H9 (cell line): Measurements from ENCODE around the gene ZFAND3. TPM values are rescaled to one million over a fixed set of nuclear protein-coding genes. Genes with fewer than 3 reads are reported as not detected.

ENCODE experiments used
- DNase-seq: peaks from one replicate; pipeline ENCODE4 v3.0.0-alpha.2; 2017
- H2AFZ ChIP-seq: one replicate; pipeline ENCODE4 v1.6.1; 2013; ENCODE audit warnings: mild to moderate bottlenecking, low read length, control low read depth, moderate library complexity
- H2AK5ac ChIP-seq: 2 replicates; pipeline ENCODE4 v1.6.1; 2013; ENCODE audit warnings: low read length, control low read depth, mixed read lengths; ENCODE audit not compliant: insufficient read length
- H2BK120ac ChIP-seq: one replicate; pipeline ENCODE4 v1.6.1; 2013; ENCODE audit warnings: low read depth, mild to moderate bottlenecking, low read length, control low read depth, inconsistent platforms; ENCODE audit not compliant: poor library complexity, severe bottlenecking
- H2BK12ac ChIP-seq: 2 replicates; pipeline ENCODE4 v1.6.1; 2013; ENCODE audit warnings: low read length, control low read depth, mixed read lengths, low read depth; ENCODE audit not compliant: insufficient read length
- H2BK15ac ChIP-seq: 2 replicates; pipeline ENCODE4 v1.6.1; 2013; ENCODE audit warnings: low read depth, low read length, control low read depth
- H2BK20ac ChIP-seq: one replicate; pipeline ENCODE4 v1.6.1; 2013; ENCODE audit warnings: low read depth, mild to moderate bottlenecking, low read length, control low read depth, inconsistent platforms; ENCODE audit not compliant: poor library complexity, severe bottlenecking
- H2BK5ac ChIP-seq: 2 replicates; pipeline ENCODE4 v1.6.1; 2013; ENCODE audit warnings: low read length, control low read depth, mixed read lengths; ENCODE audit not compliant: insufficient read length
- H3K14ac ChIP-seq: 2 replicates; pipeline ENCODE4 v1.6.1; 2013; ENCODE audit warnings: low read length, control low read depth; ENCODE audit not compliant: insufficient read depth
- H3K18ac ChIP-seq: 2 replicates; pipeline ENCODE4 v1.6.1; 2013; ENCODE audit warnings: low read depth, mild to moderate bottlenecking, mixed read lengths, low read length, control low read depth; ENCODE audit not compliant: insufficient read length
- H3K23ac ChIP-seq: 2 replicates; pipeline ENCODE4 v1.6.1; 2013; ENCODE audit warnings: low read length, control low read depth, mixed read lengths, low read depth; ENCODE audit not compliant: insufficient read length
- H3K23me2 ChIP-seq: 2 replicates; pipeline ENCODE4 v1.6.1; 2013; ENCODE audit warnings: low read depth, mild to moderate bottlenecking, mixed read lengths, low read length, control low read depth; ENCODE audit not compliant: insufficient read length, poor library complexity, severe bottlenecking
- H3K27ac ChIP-seq: 2 replicates; pipeline ENCODE4 v1.5.1; 2013; ENCODE audit warnings: low read length, control low read depth, mixed read lengths, low read depth; ENCODE audit not compliant: insufficient read length
- H3K27me3 ChIP-seq: 2 replicates; pipeline ENCODE4 v1.6.1; 2013; ENCODE audit warnings: low read length, control low read depth, inconsistent platforms; ENCODE audit not compliant: insufficient read depth
- H3K4ac ChIP-seq: 2 replicates; pipeline ENCODE4 v1.6.1; 2013; ENCODE audit warnings: low read depth, mild to moderate bottlenecking, control low read depth, inconsistent platforms, low read length, moderate library complexity
- H3K4me1 ChIP-seq: 2 replicates; pipeline ENCODE4 v1.6.1; 2013; ENCODE audit warnings: low read length, control low read depth, inconsistent platforms; ENCODE audit not compliant: insufficient read depth
- H3K4me2 ChIP-seq: 2 replicates; pipeline ENCODE4 v1.6.1; 2013; ENCODE audit warnings: low read length, control low read depth, mixed read lengths; ENCODE audit not compliant: insufficient read length, insufficient read depth
- H3K56ac ChIP-seq: 2 replicates; pipeline ENCODE4 v1.6.1; 2013; ENCODE audit warnings: low read depth, mild to moderate bottlenecking, mixed read lengths, low read length, control low read depth; ENCODE audit not compliant: insufficient read length
- H3K79me1 ChIP-seq: 2 replicates; pipeline ENCODE4 v1.6.1; 2013; ENCODE audit warnings: low read depth, mild to moderate bottlenecking, moderate library complexity, low read length, control low read depth, inconsistent platforms; ENCODE audit not compliant: insufficient read depth, poor library complexity, severe bottlenecking
- H3K79me2 ChIP-seq: 2 replicates; pipeline ENCODE4 v1.6.1; 2013; ENCODE audit warnings: low read length, control low read depth, inconsistent platforms; ENCODE audit not compliant: insufficient read depth
- H3K9ac ChIP-seq: 2 replicates; pipeline ENCODE4 v1.6.1; 2013; ENCODE audit warnings: low read length, control low read depth, mixed read lengths; ENCODE audit not compliant: insufficient read length; ENCODE audit errors: extremely low read depth
- H3K9me3 ChIP-seq: one replicate; pipeline ENCODE4 v1.6.1; 2013; ENCODE audit warnings: low read depth, low read length, inconsistent platforms; ENCODE audit not compliant: control insufficient read depth
- H3T11ph ChIP-seq: one replicate; pipeline ENCODE4 v1.6.1; 2013; ENCODE audit warnings: mild to moderate bottlenecking, low read length, control low read depth, inconsistent platforms
- H4K20me1 ChIP-seq: one replicate; pipeline ENCODE4 v1.6.1; 2013; ENCODE audit not compliant: control insufficient read depth, insufficient read length, insufficient read depth
- H4K5ac ChIP-seq: 2 replicates; pipeline ENCODE4 v1.6.1; 2013; ENCODE audit warnings: low read depth, mild to moderate bottlenecking, mixed read lengths, low read length, control low read depth; ENCODE audit not compliant: insufficient read length
- H4K8ac ChIP-seq: replicated peaks from 2 replicates; pipeline ENCODE4 v1.6.1; 2013; ENCODE audit warnings: low read length, control low read depth, mixed read lengths, low read depth; ENCODE audit not compliant: insufficient read length
- H4K91ac ChIP-seq: 2 replicates; pipeline ENCODE4 v1.6.1; 2013; ENCODE audit warnings: low read depth, mild to moderate bottlenecking, moderate library complexity, mixed read lengths, low read length, control low read depth; ENCODE audit not compliant: insufficient read length
- H3K27ac Mint-ChIP-seq, 3 experiments: 2 replicates in 2 of 3; 3 replicates in 1 of 3; pipeline ENCODE4 v1.8.0; 2020 to 2021; ENCODE audit warnings: mixed read lengths in 3 of 3, mild to moderate bottlenecking in 1 of 3, moderate library complexity in 1 of 3
- H3K27me3 Mint-ChIP-seq: 2 replicates; pipeline ENCODE4 v1.8.0; 2021; ENCODE audit warnings: low read depth, mild to moderate bottlenecking, moderate library complexity, mixed read lengths
- H3K36me3 Mint-ChIP-seq, 3 experiments: 2 replicates in 2 of 3; 3 replicates in 1 of 3; pipeline ENCODE4 v1.8.0; 2020 to 2021; ENCODE audit warnings: low read depth in 3 of 3, mixed read lengths in 3 of 3; ENCODE audit not compliant: insufficient read depth in 1 of 3
- H3K4me1 Mint-ChIP-seq, 2 experiments: 2 replicates each; pipeline ENCODE4 v1.8.0; 2020; ENCODE audit warnings: mixed read lengths in 2 of 2
- H3K4me3 Mint-ChIP-seq, 2 experiments: 2 replicates in 1 of 2; 3 replicates in 1 of 2; pipeline ENCODE4 v1.8.0; 2020 to 2021; ENCODE audit warnings: mild to moderate bottlenecking in 2 of 2, mixed read lengths in 2 of 2, moderate library complexity in 1 of 2
- H3K9me3 Mint-ChIP-seq, 2 experiments: 2 replicates in 1 of 2; 3 replicates in 1 of 2; pipeline ENCODE4 v1.8.0; 2020; ENCODE audit warnings: mild to moderate bottlenecking in 2 of 2, mixed read lengths in 2 of 2, moderate library complexity in 1 of 2
- WGBS: extraction: QIAGEN DNeasy Blood & Tissue Kit; methylation state at CpG from one replicate; pipeline ENCODE4 v1.1.7; 2013; ENCODE audit warnings: missing lambda C conversion rate, low lambda C conversion rate, mixed read lengths; ENCODE audit not compliant: insufficient read length; ENCODE audit errors: extremely low coverage; 5-methylcytosine and 5-hydroxymethylcytosine counted together
- total RNA-seq: library from RNA; stranded (reverse); gene quantifications from 2 replicates; pipeline ENCODE4 v1.2.1, GENCODE V29; 2021
- TF ChIP-seq, protein P1 (sequence below): fragments of 200-600 bp; sonication (generic); conservative IDR thresholded peaks from 3 replicates; pipeline ENCODE4 v1.8.0; 2021; ENCODE audit warnings: antibody characterized with exemption, mild to moderate bottlenecking

Gene ZFAND3
- total RNA-seq, 1 experiment from 2014 or later = 57.7 TPM

DNA sequence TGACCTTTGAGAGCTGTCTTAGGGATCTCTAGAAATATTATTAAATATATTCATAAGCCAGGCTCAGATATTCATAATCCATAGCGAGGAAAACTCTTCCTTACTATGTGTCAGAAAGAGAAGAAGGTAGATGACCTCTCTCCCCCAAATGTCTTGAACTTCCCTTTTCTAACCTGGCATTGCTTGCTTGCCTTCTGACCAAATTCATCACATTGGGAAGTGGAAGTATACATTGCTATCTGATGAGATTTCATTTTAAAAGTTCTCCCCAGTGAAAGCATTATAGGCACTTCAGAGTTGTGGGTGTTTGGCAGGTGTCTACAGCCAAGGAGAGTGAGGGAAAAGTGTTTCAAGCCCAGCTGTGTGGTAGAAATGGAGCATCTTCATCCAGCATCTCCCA is 197.3 kb downstream of the ZFAND3 start:
- TF ChIP-seq, protein P1, sequence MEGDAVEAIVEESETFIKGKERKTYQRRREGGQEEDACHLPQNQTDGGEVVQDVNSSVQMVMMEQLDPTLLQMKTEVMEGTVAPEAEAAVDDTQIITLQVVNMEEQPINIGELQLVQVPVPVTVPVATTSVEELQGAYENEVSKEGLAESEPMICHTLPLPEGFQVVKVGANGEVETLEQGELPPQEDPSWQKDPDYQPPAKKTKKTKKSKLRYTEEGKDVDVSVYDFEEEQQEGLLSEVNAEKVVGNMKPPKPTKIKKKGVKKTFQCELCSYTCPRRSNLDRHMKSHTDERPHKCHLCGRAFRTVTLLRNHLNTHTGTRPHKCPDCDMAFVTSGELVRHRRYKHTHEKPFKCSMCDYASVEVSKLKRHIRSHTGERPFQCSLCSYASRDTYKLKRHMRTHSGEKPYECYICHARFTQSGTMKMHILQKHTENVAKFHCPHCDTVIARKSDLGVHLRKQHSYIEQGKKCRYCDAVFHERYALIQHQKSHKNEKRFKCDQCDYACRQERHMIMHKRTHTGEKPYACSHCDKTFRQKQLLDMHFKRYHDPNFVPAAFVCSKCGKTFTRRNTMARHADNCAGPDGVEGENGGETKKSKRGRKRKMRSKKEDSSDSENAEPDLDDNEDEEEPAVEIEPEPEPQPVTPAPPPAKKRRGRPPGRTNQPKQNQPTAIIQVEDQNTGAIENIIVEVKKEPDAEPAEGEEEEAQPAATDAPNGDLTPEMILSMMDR = no peak
- WGBS = no CpG with 5 or more reads among the region's 1 CpG
- Histone ChIP-seq H4K8ac (no peak overlapping the region), H3K27me3 (no peaks in the 10 kb centered on the region), H3K56ac (no peak overlapping the region), H2AFZ (no peak overlapping the region), H2BK5ac (no peak overlapping the region), H4K20me1 (no peaks in the 10 kb centered on the region), H3K4me1 (no peaks in the 10 kb centered on the region), H3K79me1 (peaks cover 3% of the 10 kb centered on the region), H3T11ph (no peak overlapping the region), H4K91ac (no peak overlapping the region), H3K9ac (no peak overlapping the region), H3K23ac (no peak overlapping the region), H3K9me3 (no peaks in the 10 kb centered on the region), H2BK12ac (no peak overlapping the region), H2BK15ac (no peak overlapping the region), H2BK20ac (no peak overlapping the region), H2AK5ac (no peak overlapping the region), H4K5ac (no peak overlapping the region), H3K27ac (no peak overlapping the region), H3K4ac (no peak overlapping the region), H3K14ac (no peak overlapping the region), H3K18ac (no peak overlapping the region), H3K23me2 (no peaks in the 10 kb centered on the region), H3K4me2 (no peak overlapping the region), H3K79me2 (no peaks in the 10 kb centered on the region), H2BK120ac (no peak overlapping the region)
- Mint-ChIP-seq H3K4me3 (no peak overlapping the region), H3K27me3 (no peaks in the 10 kb centered on the region), H3K9me3 (peaks cover 2 to 5% of the 10 kb centered on the region in 2 experiments; a peak in 4 of 5 replicates), H3K4me1 (peaks cover 0 to 3% of the 10 kb centered on the region in 2 experiments; a peak in 1 of 4 replicates), H3K36me3 (peaks cover 2 to 4% (median 3%) of the 10 kb centered on the region in 3 experiments; a peak in 5 of 7 replicates), H3K27ac (no peak overlapping the region)
- DNase-seq = no peak
